ENCODE data around the gene JUNB. TPM values are rescaled to one million over a fixed set of nuclear protein-coding genes. Genes with fewer than 3 reads are reported as not detected.

Gene JUNB
- total and polyA plus RNA-seq, 2 of the 8 experiments (the other 6 are each of a cell fraction or from before 2014, with no cell fraction given), result 7.4 to 10.0 TPM

DNA sequence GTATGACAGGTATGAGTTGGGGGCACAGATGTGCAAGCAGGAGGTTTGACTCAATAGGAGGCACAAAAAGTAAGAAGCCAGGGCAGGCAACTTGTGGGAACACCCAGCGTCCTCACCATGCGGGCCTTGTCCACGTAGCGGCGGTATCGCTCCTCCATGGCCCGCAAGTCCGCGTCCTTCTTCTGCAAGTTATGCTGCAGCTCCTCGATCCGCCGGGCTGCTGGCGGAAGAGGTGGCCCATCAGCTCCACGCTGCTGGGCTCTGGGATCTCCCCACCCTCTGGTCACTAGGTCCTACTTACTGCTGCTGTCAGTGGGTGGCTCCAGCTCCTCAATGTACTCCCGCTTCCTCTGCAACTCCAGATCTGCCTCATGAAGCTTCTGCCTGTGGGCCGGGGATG is 26.6 kb upstream of the JUNB start:
- H3K23me2 ChIP-seq (ENCODE audit: low read depth, low read length), result no peaks in the 10 kb centered on the region
- WGBS, 2 experiments (ENCODE audit: extremely low coverage in 1 of 2, insufficient coverage in 1 of 2, insufficient read length in 1 of 2, insufficient replicate concordance in 2 of 2, low coverage in 1 of 2, low lambda C conversion rate in 2 of 2, missing lambda C conversion rate in 1 of 2), result 98% methylated on average over 16 of the region's 16 CpGs; no CpG with 5 or more reads in 1 of the 2 experiments
- DNase-seq (ENCODE audit: low read depth in 1 of 2, low spot score in 2 of 2) (no peak), FAIRE-seq (no peak)
- H3K23ac ChIP-seq (ENCODE audit: insufficient read length), result no peak overlapping the region
- H3K36me3 ChIP-seq (ENCODE audit: control insufficient read depth in 2 of 4, insufficient read depth in 4 of 4, low read length in 3 of 4), result peaks cover 7 to 42% (median 24%) of the 10 kb centered on the region in 4 experiments
- H4K91ac ChIP-seq (replicated peaks; ENCODE audit: insufficient read length, low read length), result no peak overlapping the region
- no peak overlapping the region for H3K18ac ChIP-seq (ENCODE audit: extremely low read depth, low read length)
- ChIA-PET CTCF (ENCODE audit: partially characterized antibody) (interaction anchor here (0.6 to 17.5 kb wide), 10 partner anchors 9 to 616 kb away, joined by 3 to 288 read pairs (median 4); partner anchors contain the start of genes BEST2, HOOK2, JUNB and PRDX2), POLR2A (ENCODE audit: partially characterized antibody) (interaction anchor here (0.6 to 9.2 kb wide), 8 partner anchors 10 to 61 kb away, joined by 3 to 70 read pairs (median 4); partner anchors contain the start of genes BEST2, GET3, HOOK2 and TRIR)
- H4K8ac ChIP-seq (ENCODE audit: extremely low read depth, insufficient read depth, low read length), result no peak overlapping the region
- H3K9me3 ChIP-seq (ENCODE audit: insufficient read depth in 2 of 2, low read depth in 1 of 2, low read length in 1 of 2), result no peaks in the 10 kb centered on the region
- no peak overlapping the region for H2BK20ac ChIP-seq (ENCODE audit: low read length)
- H3K4me1 ChIP-seq (replicated peaks in 1 of 4; ENCODE audit: control insufficient read depth in 3 of 4, insufficient read depth in 4 of 4, low read length in 3 of 4), result peaks cover 0 to 4% (median 2%) of the 10 kb centered on the region in 4 experiments; a peak in 2 of 7 replicates
- H4K20me1 ChIP-seq (replicated peaks in 1 of 2; ENCODE audit: control insufficient read depth in 1 of 2, insufficient read depth in 2 of 2, low read length in 2 of 2), result peaks cover 1 to 2% of the 10 kb centered on the region in 2 experiments
- H3K79me2 ChIP-seq (ENCODE audit: control insufficient read depth in 1 of 2, insufficient read depth in 2 of 2, low read length in 2 of 2), result no peaks in the 10 kb centered on the region
- no peak overlapping the region for H3K56ac ChIP-seq (replicated peaks; ENCODE audit: insufficient read length, low read depth, low read length)
- no peak overlapping the region for H3K27ac ChIP-seq (ENCODE audit: low read depth, low read length)
- H3K14ac ChIP-seq (ENCODE audit: insufficient read length), result no peak overlapping the region
- no peak overlapping the region for H2BK15ac ChIP-seq (ENCODE audit: low read length)
- H3K4ac ChIP-seq (replicated peaks; ENCODE audit: insufficient read length, low read depth, low read length), result no peak overlapping the region
- H2BK5ac ChIP-seq (ENCODE audit: low read depth, low read length), result no peak overlapping the region
- no peak overlapping the region for H4K5ac ChIP-seq (ENCODE audit: insufficient read length, low read depth, low read length)
- no peak overlapping the region for H3K4me3 ChIP-seq (ENCODE audit: extremely low read depth in 1 of 4, insufficient read depth in 2 of 4, low read depth in 3 of 4, low read length in 4 of 4)
- no peak overlapping the region for H3K9ac ChIP-seq (replicated peaks in 1 of 4; ENCODE audit: extremely low read depth in 1 of 4, low read depth in 3 of 4, low read length in 3 of 4)
- H2AK5ac ChIP-seq (ENCODE audit: low read depth, low read length), result no peak overlapping the region
- no peak overlapping the region for H2BK120ac ChIP-seq (replicated peaks; ENCODE audit: low read depth, low read length)
- no peaks in the 10 kb centered on the region for H3K27me3 ChIP-seq (replicated peaks in 1 of 4; ENCODE audit: control insufficient read depth in 3 of 4, extremely low read depth in 1 of 4, insufficient read depth in 3 of 4, low read length in 3 of 4)
- H3K79me1 ChIP-seq (ENCODE audit: low read depth, low read length), result no peaks in the 10 kb centered on the region
- H2BK12ac ChIP-seq (ENCODE audit: low read depth, low read length), result no peak overlapping the region
- no peak overlapping the region for H2AFZ ChIP-seq (ENCODE audit: low read length)
- no peak overlapping the region for H3K4me2 ChIP-seq (ENCODE audit: insufficient read depth in 1 of 2, low read depth in 2 of 2, low read length in 2 of 2)
- no peak for TF ChIP-seq SUZ12 (IDR thresholded peaks at IDR 0.05; ENCODE audit: low read length)
- TF ChIP-seq, protein P1, sequence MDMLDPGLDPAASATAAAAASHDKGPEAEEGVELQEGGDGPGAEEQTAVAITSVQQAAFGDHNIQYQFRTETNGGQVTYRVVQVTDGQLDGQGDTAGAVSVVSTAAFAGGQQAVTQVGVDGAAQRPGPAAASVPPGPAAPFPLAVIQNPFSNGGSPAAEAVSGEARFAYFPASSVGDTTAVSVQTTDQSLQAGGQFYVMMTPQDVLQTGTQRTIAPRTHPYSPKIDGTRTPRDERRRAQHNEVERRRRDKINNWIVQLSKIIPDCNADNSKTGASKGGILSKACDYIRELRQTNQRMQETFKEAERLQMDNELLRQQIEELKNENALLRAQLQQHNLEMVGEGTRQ (IDR thresholded peaks at IDR 0.05; ENCODE audit: low read length), result no peak
- no peak for TF ChIP-seq RBBP5 (IDR thresholded peaks at IDR 0.05; ENCODE audit: borderline replicate concordance, low read depth, low read length)
- TF ChIP-seq ASH2L (IDR thresholded peaks at IDR 0.05; ENCODE audit: low read length), result no peak
- no peak for TF ChIP-seq CHD1 (IDR thresholded peaks at IDR 0.05; ENCODE audit: low read depth, low read length)
- no peak for TF ChIP-seq RXRA (IDR thresholded peaks at IDR 0.05; ENCODE audit: insufficient read depth, low read depth, low read length)
- no peak for TF ChIP-seq NRF1 (IDR thresholded peaks at IDR 0.05; ENCODE audit: low read depth, low read length)
- TF ChIP-seq MAFK (IDR thresholded peaks at IDR 0.05; ENCODE audit: low read depth, low read length), result no peak
- TF ChIP-seq, protein P2, sequence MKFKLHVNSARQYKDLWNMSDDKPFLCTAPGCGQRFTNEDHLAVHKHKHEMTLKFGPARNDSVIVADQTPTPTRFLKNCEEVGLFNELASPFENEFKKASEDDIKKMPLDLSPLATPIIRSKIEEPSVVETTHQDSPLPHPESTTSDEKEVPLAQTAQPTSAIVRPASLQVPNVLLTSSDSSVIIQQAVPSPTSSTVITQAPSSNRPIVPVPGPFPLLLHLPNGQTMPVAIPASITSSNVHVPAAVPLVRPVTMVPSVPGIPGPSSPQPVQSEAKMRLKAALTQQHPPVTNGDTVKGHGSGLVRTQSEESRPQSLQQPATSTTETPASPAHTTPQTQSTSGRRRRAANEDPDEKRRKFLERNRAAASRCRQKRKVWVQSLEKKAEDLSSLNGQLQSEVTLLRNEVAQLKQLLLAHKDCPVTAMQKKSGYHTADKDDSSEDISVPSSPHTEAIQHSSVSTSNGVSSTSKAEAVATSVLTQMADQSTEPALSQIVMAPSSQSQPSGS (IDR thresholded peaks at IDR 0.05; ENCODE audit: low read length), result no peak
- no peak for TF ChIP-seq CHD2 (IDR thresholded peaks at IDR 0.05; ENCODE audit: low read length)
- no peak for TF ChIP-seq CBX5 (IDR thresholded peaks at IDR 0.05; ENCODE audit: low read depth, low read length)
- TF ChIP-seq TCF12 (IDR thresholded peaks at IDR 0.05; ENCODE audit: low read depth, low read length), result no peak
